ENCODE measurements around the gene SRSF11. TPM values are rescaled to one million over a fixed set of nuclear protein-coding genes. Genes with fewer than 3 reads are reported as not detected.

Gene SRSF11
- total RNA-seq, 1 experiment from 2014 or later = 112 TPM

DNA sequence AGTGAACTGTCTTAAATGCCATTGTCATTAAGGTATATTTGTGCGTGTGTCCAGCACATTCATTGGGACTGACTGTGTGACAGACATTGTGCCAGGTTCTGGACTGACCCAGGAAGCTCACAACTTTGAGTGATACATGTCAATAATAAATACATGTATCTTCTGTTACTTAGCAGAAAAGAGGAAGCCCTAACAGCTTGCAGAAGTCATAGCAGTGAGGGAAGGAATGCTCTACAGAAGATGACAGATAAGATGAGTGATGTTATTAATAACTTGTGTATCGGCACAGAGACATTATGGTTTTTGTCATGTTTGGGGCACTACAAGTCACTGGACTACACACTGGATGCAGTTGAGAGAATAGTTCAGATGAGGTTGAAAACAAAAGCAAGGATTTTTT is 1.2 kb upstream of the SRSF11 start:
- H3K36me3 ChIP-seq (ENCODE audit: low read depth, low read length) = peaks cover 34% of the 10 kb centered on the region
- intact Hi-C loops (cut with micrococcal nuclease) = loop anchor here (2.0 to 5.0 kb wide), 2 partner anchors 15 to 132 kb away; partner anchors contain the start of genes ANKRD13C and LRRC40
- no peak overlapping the region for H3K4me2 ChIP-seq (ENCODE audit: low read length)
- no TSS peak for BruUV-seq (replicated peaks)
- no peaks in the 10 kb centered on the region for H3K9me2 ChIP-seq (replicated peaks; ENCODE audit: low read length)
- peaks cover 19% of the 10 kb centered on the region for H3K4me1 ChIP-seq (ENCODE audit: insufficient read depth, low read length)
- peaks cover 32% of the 10 kb centered on the region for H4K20me1 ChIP-seq (ENCODE audit: low read length)
- H3K9ac ChIP-seq (ENCODE audit: low read length) = no peak overlapping the region
- H3F3A ChIP-seq (ENCODE audit: low read length, unreplicated experiment) = no peaks in the 10 kb centered on the region
- no peak overlapping the region for H2AFZ ChIP-seq (ENCODE audit: low read length)
- no peaks in the 10 kb centered on the region for H3K27me3 ChIP-seq (ENCODE audit: low read length)
- no peak for ATAC-seq
- DNase-seq = no peak
- no peak overlapping the region for H3K4me3 ChIP-seq (ENCODE audit: low read length)
- no peak overlapping the region for H3K27ac ChIP-seq (ENCODE audit: low read length)
- H3K79me2 ChIP-seq (ENCODE audit: low read length) = peaks cover 90% of the 10 kb centered on the region
- no peaks in the 10 kb centered on the region for H3K9me3 ChIP-seq (ENCODE audit: low read length)
- ChIA-PET POLR2A (ENCODE audit: unreplicated experiment) (no interaction called here), CTCF (no interaction called here)
- no peak for TF ChIP-seq EZH2phosphoT487 (IDR thresholded peaks at IDR 0.05; ENCODE audit: borderline replicate concordance, low read length)
- no peak for TF ChIP-seq EZH2 (IDR thresholded peaks at IDR 0.05; ENCODE audit: low read length, unreplicated experiment)
- no peak for TF ChIP-seq CTCF (conservative IDR thresholded peaks at IDR 0.05; ENCODE audit: low read depth, low read length)

GRCh38 chr1:70220517-70221237 is 503 bp upstream of the SRSF11 start:
- ChIA-PET POLR2A (ENCODE audit: unreplicated experiment) (interaction anchor here (0.5 to 1.7 kb wide), 4 partner anchors 8 to 190 kb away, joined by 5 to 21 read pairs (median 11); partner anchors contain the start of genes CTH and LRRC40), CTCF (interaction anchor here (0.6 to 1.3 kb wide), 2 partner anchors 15 to 186 kb away, joined by 3 to 8 read pairs; partner anchors contain the start of gene LRRC40)
- Histone ChIP-seq H3K36me3 (ENCODE audit: low read depth, low read length) (peaks cover 29% of the 10 kb centered on the region), H4K20me1 (ENCODE audit: low read length) (peaks cover 33% of the 10 kb centered on the region), H3K27me3 (ENCODE audit: low read length) (no peaks in the 10 kb centered on the region), H3K4me3 (ENCODE audit: low read length) (peak overlapping the region; percentile 99), H3K4me1 (ENCODE audit: insufficient read depth, low read length) (peaks cover 19% of the 10 kb centered on the region), H3F3A (ENCODE audit: low read length, unreplicated experiment) (no peaks in the 10 kb centered on the region), H3K9ac (ENCODE audit: low read length) (peak overlapping the region; percentile 98), H3K4me2 (ENCODE audit: low read length) (peak overlapping the region; percentile 88), H3K27ac (ENCODE audit: low read length) (peak overlapping the region; percentile 86), H3K9me2 (replicated peaks; ENCODE audit: low read length) (no peaks in the 10 kb centered on the region), H3K9me3 (ENCODE audit: low read length) (no peaks in the 10 kb centered on the region), H3K79me2 (ENCODE audit: low read length) (peaks cover 90% of the 10 kb centered on the region), H2AFZ (ENCODE audit: low read length) (peak overlapping the region; percentile 88)
- DNase-seq = no peak
- intact Hi-C loops (cut with micrococcal nuclease) = loop anchor here (2.0 to 5.0 kb wide), 2 partner anchors 16 to 132 kb away; partner anchors contain the start of genes ANKRD13C and LRRC40
- TF ChIP-seq EZH2phosphoT487 (IDR thresholded peaks at IDR 0.05; ENCODE audit: borderline replicate concordance, low read length) (no peak), EZH2 (IDR thresholded peaks at IDR 0.05; ENCODE audit: low read length, unreplicated experiment) (no peak), CTCF (conservative IDR thresholded peaks at IDR 0.05; ENCODE audit: low read depth, low read length) (no peak)
- ATAC-seq = no peak; the same call in 1 of the 2 replicates
- TSS peak; percentile 81 for BruUV-seq (replicated peaks)

Measured in PC-3 (cell line).